DMS114 treated with DMSO at 0.1 percent for 48 hours (cell line): Measurements from ENCODE around the gene PAIP2.
"Not testable (repeated sequence)": the region's sequence is repeated elsewhere in the genome, so short reads cannot be mapped to it uniquely, and the experiment has no call there.

ENCODE experiments used
- DNase-seq: peaks from one replicate; lab custom pipeline; 2025; ENCODE audit not compliant: unreplicated experiment; lab: John Stamatoyannopoulos, UW

The PAIP2 gene

GRCh38 chr5:139314276-139314675 is 27.4 kb upstream of the PAIP2 start:
- no peak for DNase-seq

- DNase-seq: no peak
These were observed 26.5 kb upstream of the PAIP2 start for GRCh38 chr5:139315056-139315615.

GRCh38 chr5:139335811-139336210 is 5.8 kb upstream of the PAIP2 start:
- DNase-seq: no peak

GRCh38 chr5:139340051-139340450 is 1.6 kb upstream of the PAIP2 start:
- DNase-seq: no peak

- no peak for DNase-seq
These were observed 416 bp upstream of the PAIP2 start for GRCh38 chr5:139341187-139341688.

GRCh38 chr5:139342423-139342723 is 719 bp downstream of the PAIP2 start:
- DNase-seq: no peak

GRCh38 chr5:139343476-139343875 is 1.8 kb downstream of the PAIP2 start:
- DNase-seq: no peak

- no peak for DNase-seq
These were observed 2.5 kb downstream of the PAIP2 start for GRCh38 chr5:139344177-139344576.

- DNase-seq: not testable (repeated sequence)
These were observed 3.8 kb downstream of the PAIP2 start for GRCh38 chr5:139345442-139345841.

- DNase-seq: not testable (repeated sequence)
These were observed 6.2 kb downstream of the PAIP2 start for GRCh38 chr5:139347863-139348262.

- no peak for DNase-seq
These were observed 12.5 kb downstream of the PAIP2 start for GRCh38 chr5:139354186-139354585.

- DNase-seq: not testable (repeated sequence)
These were observed 14.2 kb downstream of the PAIP2 start for GRCh38 chr5:139355900-139356299.

GRCh38 chr5:139358064-139358463 is 16.4 kb downstream of the PAIP2 start:
- no peak for DNase-seq

- DNase-seq: no peak
These were observed 18.7 kb downstream of the PAIP2 start for GRCh38 chr5:139360384-139360783.

- no peak for DNase-seq
These were observed 20.3 kb downstream of the PAIP2 start for GRCh38 chr5:139361835-139362429.

GRCh38 chr5:139363937-139364336 is 22.3 kb downstream of the PAIP2 start:
- no peak for DNase-seq

- no peak for DNase-seq
These were observed 22.8 kb downstream of the PAIP2 start for GRCh38 chr5:139364466-139364865.

GRCh38 chr5:139368613-139369012 is 27.0 kb downstream of the PAIP2 start:
- DNase-seq: peak; percentile 16

GRCh38 chr5:139369181-139369580 is 27.5 kb downstream of the PAIP2 start:
- no peak for DNase-seq

- DNase-seq: no peak
These were observed 30.1 kb downstream of the PAIP2 start for GRCh38 chr5:139371482-139372435.

- no peak for DNase-seq
These were observed 33.3 kb downstream of the PAIP2 start for GRCh38 chr5:139374909-139375308.

GRCh38 chr5:139376364-139376763 is 34.7 kb downstream of the PAIP2 start:
- DNase-seq: no peak
